Gastrocnemius medialis (tissue), 4 donors: Measurements from ENCODE around the gene MRPL27. TPM values are rescaled to one million over a fixed set of nuclear protein-coding genes. Genes with fewer than 3 reads are reported as not detected.

Experiments used
- ATAC-seq, 2 donors: fragments of 150-250 bp; one replicate each; pipeline ENCODE4 v1.9.1; 2016
- DNase-seq, 2 donors: peaks; one replicate each; pipeline ENCODE4 v3.0.0-alpha.2; 2019
- H3K27ac ChIP-seq, 4 donors: fragments of 200-600 bp; sonication (generic); 1 replicate in 1 of 4; 2 replicates in 3 of 4; pipeline ENCODE4 v1.5.1; 2016 to 2018; ENCODE audit warnings: mild to moderate bottlenecking in 2 of 4, moderate library complexity in 1 of 4
- H3K27me3 ChIP-seq, 3 donors: fragments of 200-600 bp; sonication (generic) in 2 of 3; 1 replicate in 1 of 3; 2 replicates in 2 of 3; pipeline versions ENCODE4 v1.5.1 to v1.6.0; 2016 to 2019; ENCODE audit warnings: mild to moderate bottlenecking in 1 of 3, moderate library complexity in 1 of 3
- H3K36me3 ChIP-seq, 2 donors: fragments of 200-600 bp; sonication (generic) in 1 of 2; one replicate each; pipeline ENCODE4 v1.5.1; 2017 to 2018
- H3K4me1 ChIP-seq, 2 donors: fragments of 200-600 bp; sonication (generic) in 1 of 2; one replicate each; pipeline ENCODE4 v1.5.1; 2016 to 2017; ENCODE audit warnings: mild to moderate bottlenecking in 2 of 2
- H3K4me3 ChIP-seq, 4 donors: fragments of 200-600 bp; sonication (generic) in 3 of 4; 1 replicate in 1 of 4; 2 replicates in 3 of 4; pipeline ENCODE4 v1.5.1; 2016 to 2019; ENCODE audit warnings: mild to moderate bottlenecking in 2 of 4
- H3K9me3 ChIP-seq, 3 donors: fragments of 200-600 bp; sonication (generic) in 2 of 3; 1 replicate in 1 of 3; 2 replicates in 2 of 3; pipeline ENCODE4 v1.5.1; 2016 to 2019
- CTCF ChIP-seq, 5 experiments: fragments of 450-650 bp in 3 of 5; fragments of 200-600 bp in 2 of 5; sonication (generic) in 2 of 5; IDR thresholded peaks in 4 of 5; conservative IDR thresholded peaks in 1 of 5; 1 replicate in 4 of 5; 2 replicates in 1 of 5; pipeline ENCODE4 v1.5.1; 2016 to 2019; ENCODE audit warnings: antibody characterized with exemption in 5 of 5, mild to moderate bottlenecking in 3 of 5, moderate library complexity in 3 of 5
- POLR2A ChIP-seq, 2 donors: fragments of 450-650 bp; IDR thresholded peaks; one replicate each; pipeline ENCODE4 v1.6.1; 2017; ENCODE audit warnings: antibody characterized with exemption in 2 of 2, mild to moderate bottlenecking in 2 of 2, moderate library complexity in 2 of 2
- in situ Hi-C, 4 donors: fragments of 200-750 bp; cut with MboI; loops; one replicate each; pipeline versions ENCODE4 v1.15.0 to v1.8.0; 2017; ENCODE audit warnings: low sequenced_read_pairs in 4 of 4
- intact Hi-C: fragments of 100-400 bp; cut with DNase I; formaldehyde crosslinking; loops from one replicate; pipeline ENCODE4 v1.15.1; 2023; ENCODE audit warnings: low total_unique reads
- total RNA-seq, 4 donors: library from RNA; depleted of rRNA; stranded (reverse); fragments of >200 nt; gene quantifications; one replicate each; pipeline versions ENCODE4 v1.1.0 to v1.2.3, GENCODE V29; 2016

The MRPL27 gene
- total RNA-seq: 100 to 1,000 TPM; 110 to 141 (median 134) TPM

- TF ChIP-seq POLR2A (IDR thresholded peaks at IDR 0.05) (peak; percentile 36 to 61), CTCF (IDR thresholded peaks at IDR 0.05 in 4 of 5, conservative IDR thresholded peaks at IDR 0.05 in 1 of 5) (peak in 2 of 5 experiments; percentile 23 to 46)
- H3K36me3 ChIP-seq: peaks cover 0 to 30% of the 10 kb centered on the region in 2 donors
- peaks cover 20 to 33% of the 10 kb centered on the region in 2 donors for H3K4me1 ChIP-seq
- DNase-seq: peak; percentile 80 to 81
- peak within 1 kb of the TSS; percentile 94 to 99 (median 96) for H3K27ac ChIP-seq
- intact Hi-C loops: loop anchor here (1.0 to 2.0 kb wide), 3 partner anchors 24 to 106 kb away; partner anchors contain the start of genes LRRC59 and RSAD1
- no peaks in the 10 kb centered on the region for H3K27me3 ChIP-seq
- peak; percentile 96 to 98 for ATAC-seq
- in situ Hi-C loops: no loop called here
- no peaks in the 10 kb centered on the region for H3K9me3 ChIP-seq
- H3K4me3 ChIP-seq: peak within 1 kb of the TSS; percentile 83 to 98 (median 84)
Measured at GRCh38 chr17:50372758-50373556, at the start of gene MRPL27, which contains the start of gene EME1. Gene MRPL27, minus strand, starts transcription at chr17:50373184. Its CDS starts 14 bp downstream, at chr17:50373170. Gene EME1, plus strand, starts transcription at chr17:50373229. Its CDS starts 1,980 bp downstream, at chr17:50375209.

DNA sequence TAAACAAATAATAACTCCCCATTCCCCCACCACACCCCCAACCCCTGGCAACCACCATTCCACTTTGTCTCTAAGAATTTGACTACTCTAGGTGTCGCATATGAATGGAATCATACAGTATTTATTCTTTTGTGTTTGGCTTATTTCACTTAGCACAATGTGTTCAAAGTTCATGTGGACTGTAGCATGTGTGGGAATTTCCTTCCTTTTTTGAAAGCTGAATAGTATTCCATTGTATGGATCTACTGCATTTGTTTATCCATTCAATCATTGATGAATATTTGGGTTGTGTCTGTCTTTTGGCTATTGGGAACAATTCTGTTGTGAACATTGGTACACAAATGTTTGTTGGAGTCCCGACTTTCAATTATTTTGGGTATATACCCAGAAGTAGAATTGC is 49.8 kb upstream of the MRPL27 start:
- peak overlapping the region in 1 of 4 donors; percentile 73 for H3K27ac ChIP-seq
- in situ Hi-C loops (loop anchor here in 1 of 4 donors (10.0 kb wide), 1 partner anchor 52 kb away; the partner anchor contains the start of gene RSAD1), intact Hi-C loops (loop anchor here (10.0 kb wide), 2 partner anchors 328 to 522 kb away; partner anchors contain the start of gene PDK2)
- H3K36me3 ChIP-seq: no peaks in the 10 kb centered on the region
- no peak for DNase-seq
- no peak for ATAC-seq
- H3K4me3 ChIP-seq: no peak overlapping the region
- H3K27me3 ChIP-seq: no peaks in the 10 kb centered on the region
- no peak for TF ChIP-seq POLR2A (IDR thresholded peaks at IDR 0.05)
- no peak for TF ChIP-seq CTCF (IDR thresholded peaks at IDR 0.05 in 4 of 5, conservative IDR thresholded peaks at IDR 0.05 in 1 of 5)
- H3K4me1 ChIP-seq: peaks cover 12 to 20% of the 10 kb centered on the region in 2 donors
- no peaks in the 10 kb centered on the region for H3K9me3 ChIP-seq

- ATAC-seq: no peak
- in situ Hi-C loops: loop anchor here in 1 of 4 donors (10.0 kb wide), 1 partner anchor 53 kb away; the partner anchor contains the start of gene RSAD1
Measured at GRCh38 chr17:50421308-50422051, 48.5 kb upstream of the MRPL27 start.

More at GRCh38 chr17:50421308-50422051, 48.5 kb upstream of the MRPL27 start:
- Histone ChIP-seq H3K27me3 (no peaks in the 10 kb centered on the region), H3K27ac (peak overlapping the region; percentile 38 to 73 (median 51)), H3K9me3 (no peaks in the 10 kb centered on the region), H3K4me1 (peaks cover 6 to 12% of the 10 kb centered on the region in 2 donors), H3K4me3 (peak overlapping the region; percentile 6 to 36 (median 13)), H3K36me3 (no peaks in the 10 kb centered on the region)
- DNase-seq: no peak
- intact Hi-C loops: loop anchor here (10.0 kb wide), 2 partner anchors 327 to 523 kb away; partner anchors contain the start of gene PDK2
- TF ChIP-seq POLR2A (IDR thresholded peaks at IDR 0.05): no peak
- no peak for TF ChIP-seq CTCF (IDR thresholded peaks at IDR 0.05 in 4 of 5, conservative IDR thresholded peaks at IDR 0.05 in 1 of 5)
